Stimulated activated CD4-positive, alpha-beta T cell treated with anti-CD3 and anti-CD28 coated beads, TNF-alpha, amount 100 ng/mL, for 48 hours (primary cell): Measurements from ENCODE around the gene ZNF436.

Experiments
- DNase-seq, 3 donors: peaks; one replicate each; pipeline ENCODE4 v3.0.0-alpha.2; 2020; ENCODE audit warnings: low read depth in 3 of 3

Gene ZNF436

DNA sequence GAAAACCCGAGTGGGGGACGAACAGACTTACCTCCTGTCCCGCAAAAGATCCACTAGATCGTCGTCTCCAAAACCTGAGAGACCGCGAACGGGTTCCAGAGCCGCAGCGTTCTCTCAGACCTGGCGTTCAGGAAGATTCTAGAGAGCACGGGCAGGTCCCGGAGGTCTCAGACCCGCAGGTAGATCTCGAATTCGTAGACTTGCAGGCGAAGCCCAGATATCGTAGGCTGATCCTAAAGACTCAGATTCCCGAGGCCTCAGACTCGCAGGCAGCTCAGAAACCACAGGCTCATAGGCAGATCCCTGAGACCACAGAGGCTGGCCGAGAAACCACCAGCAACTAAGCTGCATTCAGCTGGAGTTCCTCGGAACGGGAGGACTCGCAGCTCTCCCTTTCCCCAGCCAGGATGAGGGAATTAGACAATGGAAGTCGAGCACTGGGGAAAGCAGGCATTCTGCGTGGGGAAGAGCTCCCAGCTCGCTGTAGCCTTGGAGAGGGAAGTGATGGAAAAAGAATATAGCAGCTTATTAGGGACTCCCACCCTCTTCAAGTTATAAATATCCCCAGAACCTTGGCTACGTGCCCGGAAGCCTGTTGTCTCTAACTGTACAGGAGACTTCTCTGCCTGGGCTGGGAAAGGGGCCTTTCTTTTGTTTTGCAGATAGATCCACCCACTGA is at the start of gene ZNF436:
Gene ZNF436 (minus strand): TSS at position 502 of the 679 bp plus-strand sequence. CDS start 1,831 bp downstream, outside the sequence.
- no peak for DNase-seq

DNA sequence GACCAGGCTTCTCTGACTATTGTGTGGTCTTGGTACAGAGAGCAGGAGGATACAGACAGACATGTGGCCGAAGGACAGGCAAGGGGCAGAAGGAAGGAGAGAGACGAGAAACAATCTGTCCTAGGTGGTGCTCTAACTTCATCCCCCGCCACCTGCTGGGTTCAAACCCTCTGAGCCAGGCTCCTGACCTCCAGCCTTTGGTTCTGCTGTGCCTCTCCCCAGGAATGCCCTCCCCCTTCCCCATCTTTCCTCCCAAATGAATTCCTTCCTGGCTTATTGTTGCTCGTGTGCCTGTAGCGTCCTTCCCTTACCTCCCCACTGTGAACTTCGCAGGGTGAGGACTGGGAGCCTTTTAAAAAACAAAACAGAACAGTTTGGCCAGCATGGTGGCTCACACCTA is 49.5 kb upstream of the ZNF436 start:
- DNase-seq, result no peak

DNA sequence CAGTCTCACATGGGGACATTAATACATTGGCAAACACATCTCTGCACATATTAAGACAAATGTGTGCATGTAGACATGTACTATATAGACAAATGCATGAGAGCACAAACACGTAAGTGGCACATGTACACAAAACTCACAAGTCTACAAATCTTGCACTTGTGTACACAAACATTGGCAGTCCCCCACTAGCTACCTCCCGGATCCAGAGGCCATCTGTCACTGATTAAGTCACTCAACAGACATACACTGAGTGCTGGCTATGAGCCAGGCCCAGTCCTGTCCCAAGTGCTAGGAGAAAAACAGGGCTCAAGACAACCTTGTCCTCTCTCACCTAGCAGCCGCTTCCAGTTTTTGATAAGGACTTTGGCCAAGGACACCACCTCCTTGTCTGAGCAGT is 47.9 kb upstream of the ZNF436 start:
- no peak for DNase-seq

DNA sequence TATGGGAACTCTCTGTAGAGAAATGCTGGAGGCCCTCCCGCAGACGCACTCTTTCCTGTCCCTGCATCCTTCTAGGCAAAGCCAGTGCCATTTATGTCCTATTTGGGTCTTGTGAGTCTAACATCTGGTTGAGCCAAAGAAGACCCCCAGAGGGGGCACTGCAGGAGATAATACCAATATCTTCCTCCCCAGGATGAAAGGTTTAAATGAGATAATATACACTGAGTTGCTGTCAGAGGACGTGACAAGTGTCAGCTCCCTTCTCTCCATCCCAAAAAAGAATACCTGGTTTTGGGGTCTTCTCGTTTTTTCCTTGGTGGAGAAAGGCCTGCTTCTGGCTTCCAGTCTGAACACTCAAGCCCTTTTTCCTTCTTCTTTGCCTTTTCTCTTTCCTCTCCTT is 47.3 kb upstream of the ZNF436 start:
- no peak for DNase-seq

GRCh38 chr1:23408797-23409290 is 39.2 kb upstream of the ZNF436 start:
- DNase-seq, result no peak

- no peak for DNase-seq
Observed at GRCh38 chr1:23407016-23407630, 37.5 kb upstream of the ZNF436 start.

GRCh38 chr1:23405946-23406345 is 36.3 kb upstream of the ZNF436 start:
- no peak for DNase-seq

DNA sequence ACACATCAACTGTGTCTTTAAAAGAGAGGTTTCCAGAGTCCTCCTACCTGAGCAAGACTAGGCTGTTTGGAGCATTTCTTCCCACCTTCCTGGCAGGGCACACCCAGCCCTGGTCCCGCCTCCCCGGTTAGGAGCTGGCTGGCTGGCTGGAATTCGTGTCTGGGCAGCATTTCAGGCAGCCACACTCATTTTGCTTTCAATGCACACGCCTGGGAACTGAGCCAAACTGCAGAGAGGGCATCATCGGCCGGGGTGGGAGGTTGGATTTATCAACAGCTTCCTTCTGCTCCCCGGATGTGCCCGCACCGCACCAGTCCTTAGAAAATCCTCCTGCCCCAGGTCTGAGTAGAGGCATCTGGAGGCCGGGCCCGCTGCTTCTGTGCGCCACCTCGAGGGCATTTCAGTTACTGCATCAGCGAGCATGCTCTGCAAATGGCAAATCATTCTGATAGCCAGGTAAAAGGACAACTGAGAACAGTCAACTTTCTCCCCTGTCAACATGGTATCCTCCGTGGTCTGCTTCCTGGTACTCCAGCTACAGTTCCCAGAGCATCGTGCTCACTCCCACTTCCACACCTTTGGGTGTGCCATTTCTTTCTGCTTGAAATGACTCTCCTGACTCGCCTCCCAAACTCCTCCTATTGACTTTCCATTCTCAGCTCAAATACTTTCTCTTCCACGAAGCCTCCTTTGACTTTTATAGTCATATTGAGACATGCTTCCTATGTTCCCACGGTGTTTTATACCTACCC is 34.3 kb upstream of the ZNF436 start:
- peak; percentile 76 to 84 (median 78) for DNase-seq

DNA sequence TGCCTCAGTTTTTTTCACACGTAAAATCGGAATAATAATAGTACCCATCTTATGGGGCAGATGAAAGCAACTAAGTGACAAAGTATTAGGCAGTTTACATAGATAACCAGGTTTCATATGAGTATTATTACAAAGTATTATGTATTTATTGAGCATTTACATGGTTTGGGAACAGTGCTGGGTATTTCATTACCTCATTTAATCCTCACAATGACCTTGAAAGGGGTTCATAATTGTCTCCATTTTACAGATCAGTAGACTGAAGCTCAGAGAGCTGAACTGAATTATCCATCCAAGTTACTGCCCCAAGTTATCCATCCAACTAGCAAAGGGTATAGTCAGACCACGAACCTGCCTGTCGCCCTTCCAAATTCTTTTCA is 33.7 kb upstream of the ZNF436 start:
- no peak for DNase-seq

- no peak for DNase-seq
Observed at GRCh38 chr1:23403038-23403336, 33.4 kb upstream of the ZNF436 start.

DNA sequence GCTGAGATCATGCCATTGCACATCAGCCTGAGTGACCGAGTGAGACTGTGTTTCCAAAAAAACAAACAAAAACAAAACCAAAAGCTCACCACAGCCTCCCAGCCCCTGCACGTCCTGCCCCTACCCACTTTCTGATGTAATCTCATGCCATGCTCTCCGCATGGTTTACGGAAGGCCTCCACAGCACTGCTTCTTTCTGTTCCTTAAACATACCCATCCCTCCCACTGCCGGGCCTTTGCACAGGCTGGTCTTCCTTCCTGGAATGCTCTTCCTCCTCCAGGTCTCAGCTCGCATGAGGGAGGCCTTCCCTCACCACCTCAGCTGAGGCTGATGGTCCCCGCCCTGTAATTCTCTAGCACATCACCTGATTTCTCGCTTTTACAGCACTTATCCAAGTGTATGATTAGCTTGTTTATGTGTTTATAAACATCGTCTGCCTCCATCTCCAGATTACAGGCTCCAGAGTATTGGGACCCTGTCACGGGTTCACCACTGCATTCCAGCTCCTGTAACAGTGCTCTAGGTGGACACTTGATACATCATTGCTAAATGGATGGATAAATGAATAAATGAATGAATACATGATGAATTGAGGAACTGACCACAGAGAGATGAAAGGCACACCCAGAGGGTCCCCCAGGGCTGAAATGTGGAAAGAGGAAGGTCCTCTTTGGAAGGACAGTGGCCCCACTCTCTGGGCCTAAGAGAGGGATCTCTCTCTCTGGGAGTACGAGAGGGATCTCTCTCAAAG is 32.8 kb upstream of the ZNF436 start:
- no peak for DNase-seq

DNA sequence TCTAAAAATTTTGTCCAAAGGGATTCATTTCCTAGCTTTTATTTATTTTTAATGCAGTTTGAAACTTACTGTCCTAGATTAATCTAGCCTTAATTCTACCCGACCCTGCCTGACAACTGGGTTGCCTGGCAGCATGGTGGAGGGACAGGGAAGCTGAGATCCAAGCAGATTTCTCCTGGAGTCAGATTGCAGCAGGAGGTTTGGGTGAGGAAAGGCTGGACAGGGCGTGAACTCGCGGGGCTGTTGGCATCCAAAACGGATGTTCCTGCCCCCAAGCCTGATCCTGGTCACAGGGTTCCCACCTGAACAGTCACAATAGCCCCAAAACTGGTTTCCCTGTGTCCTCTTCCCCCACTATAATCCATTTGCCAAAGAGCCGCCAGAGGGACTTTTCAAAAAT is 31.7 kb upstream of the ZNF436 start:
- no peak for DNase-seq

DNA sequence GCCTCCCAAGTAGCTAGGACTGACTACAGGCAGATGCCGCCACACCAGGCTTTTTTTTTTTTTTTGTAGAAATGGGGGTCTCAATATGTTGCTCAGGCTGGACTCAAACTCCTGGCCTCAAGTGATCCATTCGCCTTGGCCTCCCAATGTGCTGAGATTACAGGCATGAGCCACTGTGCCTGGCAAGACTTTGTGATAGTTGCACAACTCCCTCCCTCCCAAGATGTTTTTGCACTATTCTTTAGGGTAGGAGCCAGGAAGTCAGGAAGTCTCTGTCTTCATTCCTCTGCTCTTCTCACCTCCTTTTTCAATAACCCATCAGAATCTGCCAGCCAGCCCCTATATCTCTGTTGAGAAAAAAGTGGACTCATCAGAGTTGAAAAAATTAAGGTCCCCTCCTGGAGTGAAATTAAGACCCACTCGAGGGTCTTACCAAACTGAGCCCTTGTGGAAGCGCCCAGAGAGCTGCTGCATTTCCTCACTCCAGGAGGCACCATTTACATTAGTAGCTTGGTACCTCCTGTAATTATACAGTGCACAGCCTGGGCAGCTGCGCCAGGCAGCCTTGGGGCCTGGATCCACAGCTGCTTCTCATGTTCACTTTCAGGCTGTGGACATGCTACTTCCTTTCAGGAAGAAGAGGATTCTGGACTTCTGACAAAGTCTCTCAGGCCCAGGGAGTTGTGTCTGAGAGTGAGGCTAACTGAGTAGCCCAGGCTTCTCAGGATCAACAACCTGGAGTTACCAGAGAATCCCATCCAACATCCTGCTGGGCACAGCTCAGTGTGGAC is 30.9 kb upstream of the ZNF436 start:
- DNase-seq, result no peak

GRCh38 chr1:23399229-23399628 is 29.6 kb upstream of the ZNF436 start:
- DNase-seq, result no peak

GRCh38 chr1:23397908-23398307 is 28.3 kb upstream of the ZNF436 start:
- no peak for DNase-seq

DNA sequence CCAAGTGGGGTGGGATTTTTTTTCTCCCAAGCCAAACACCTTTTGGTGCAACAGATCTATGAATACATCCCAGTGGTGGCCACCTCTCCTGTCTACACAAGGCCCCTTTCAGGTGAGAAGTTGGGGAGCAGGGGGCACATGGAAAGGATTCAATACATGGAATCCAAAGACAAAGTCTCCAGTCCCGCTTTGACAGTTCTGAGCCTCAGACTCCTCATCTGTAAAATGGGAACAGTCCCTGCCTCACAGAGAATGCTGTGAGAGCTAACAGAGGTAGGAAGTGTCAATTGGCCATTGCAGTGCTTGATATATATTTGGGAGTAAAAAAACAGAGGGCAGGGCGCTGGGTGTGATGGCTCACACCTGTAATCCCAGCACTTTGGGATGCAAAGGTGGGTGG is 26.7 kb upstream of the ZNF436 start:
- DNase-seq, result no peak

DNA sequence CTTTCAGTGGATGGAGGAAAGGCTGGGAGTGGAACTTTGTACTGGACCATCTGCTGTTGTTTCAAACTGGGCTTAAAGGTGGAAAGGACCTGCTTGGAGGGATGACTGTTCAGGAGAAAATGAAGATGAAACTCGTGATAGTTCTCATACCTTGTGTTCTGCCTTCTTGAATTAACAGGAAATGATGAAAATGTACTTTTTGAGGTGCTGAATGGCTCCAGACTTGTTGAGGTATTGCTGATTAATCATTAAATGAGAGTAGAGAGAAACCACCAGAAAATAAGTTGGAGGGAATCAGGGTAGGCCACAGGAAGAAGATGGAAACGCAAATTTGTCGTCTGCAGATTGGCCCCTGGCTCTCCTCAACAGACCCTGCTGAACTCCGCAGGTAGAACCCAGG is 26.2 kb upstream of the ZNF436 start:
- DNase-seq, result no peak

DNA sequence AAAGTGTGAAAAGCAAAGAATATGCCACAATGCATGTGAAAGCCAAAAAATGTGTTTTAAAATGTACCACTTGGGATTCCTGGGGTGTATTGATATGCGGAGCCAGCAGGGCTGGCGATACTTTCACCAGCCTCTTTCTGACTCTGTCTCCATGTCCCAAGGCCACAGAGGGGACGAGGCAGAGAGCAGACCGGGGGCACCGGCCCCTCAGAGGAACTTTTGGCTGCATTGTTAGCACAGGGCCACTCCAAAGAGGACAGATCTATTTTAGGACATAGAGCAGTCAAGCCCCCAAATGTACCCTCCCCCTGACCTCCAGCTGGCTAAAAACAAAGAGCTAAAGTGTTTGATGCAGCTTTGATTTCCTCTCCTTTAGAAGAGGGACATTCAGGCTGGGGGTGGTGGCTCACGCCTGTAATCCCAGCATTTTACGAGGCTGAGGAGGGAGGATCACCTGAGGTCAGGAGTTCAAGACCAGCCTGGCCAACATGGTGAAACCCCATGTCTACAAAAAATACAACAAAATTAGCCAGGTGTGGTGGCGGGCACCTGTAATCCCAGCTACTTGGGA is 25.6 kb upstream of the ZNF436 start:
- no peak for DNase-seq

DNA sequence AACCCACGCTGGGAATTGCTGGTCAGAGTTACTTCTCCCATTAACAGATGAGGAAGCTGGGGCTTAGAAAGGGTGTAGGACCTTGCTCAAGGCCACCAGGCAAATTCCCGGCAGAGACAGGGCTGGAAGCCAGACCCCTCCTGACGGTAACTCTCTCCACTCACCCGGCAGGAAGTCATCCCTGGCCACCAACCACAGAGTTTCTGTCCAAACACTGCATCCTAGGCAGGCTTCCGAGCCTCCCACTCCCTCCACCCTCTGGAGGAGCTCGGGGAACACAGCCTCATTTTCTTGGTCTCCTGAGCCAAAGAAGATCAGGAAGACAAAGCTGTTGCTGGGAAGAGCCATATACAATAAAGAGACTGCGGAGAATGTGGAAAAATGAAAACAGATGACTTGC is 25.0 kb upstream of the ZNF436 start:
- no peak for DNase-seq

DNA sequence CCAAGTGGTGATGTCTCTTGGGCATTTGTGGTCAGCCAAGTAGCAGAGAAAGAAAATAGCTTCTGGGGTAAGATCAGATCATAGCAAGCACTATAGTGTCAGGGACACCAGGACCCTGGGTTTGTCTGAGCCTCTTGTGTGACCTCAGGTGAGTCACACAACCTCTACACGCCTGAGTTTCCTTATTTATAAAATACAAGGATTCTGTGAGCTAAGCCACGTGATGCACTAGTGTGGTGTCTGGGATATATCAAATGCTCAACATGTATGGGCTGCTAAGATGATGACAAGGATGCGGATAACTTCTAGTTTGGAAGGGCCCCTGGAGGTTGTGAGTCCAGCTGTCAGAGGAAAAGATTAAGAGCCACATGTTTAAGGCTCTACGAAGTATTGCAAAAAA is 24.5 kb upstream of the ZNF436 start:
- DNase-seq, result no peak

DNA sequence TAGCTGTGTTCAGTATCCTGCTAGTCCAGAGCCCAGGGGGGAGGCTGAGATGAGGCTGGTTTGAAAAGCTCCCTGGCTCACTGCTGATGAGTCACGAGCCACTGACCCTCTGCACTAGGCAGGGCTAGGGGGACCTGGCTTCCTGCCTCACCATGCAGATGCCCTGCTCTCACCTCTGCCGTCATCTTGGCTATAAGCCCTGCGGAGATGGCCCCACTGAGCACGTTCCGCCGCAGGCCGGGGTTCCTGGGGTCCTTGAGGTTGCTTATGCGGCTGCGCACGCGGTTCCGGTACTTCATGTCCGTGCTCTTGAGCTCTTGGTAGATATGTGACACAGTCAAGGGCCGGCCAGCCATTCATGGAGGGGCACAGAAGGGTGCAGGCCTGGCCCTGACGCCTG is 24.1 kb upstream of the ZNF436 start:
- DNase-seq, result no peak
